SK-N-SH treated with all-trans-retinoic acid at 6 μM for 48 hours (cell line): ENCODE measurements around the gene CBLN1.

Experiments used
- ATAC-seq: fragments of 200-7000 bp; cut with Tn5 transposase; 3 replicates; pipeline ENCODE4 v1.9.1; 2020; ENCODE audit warnings: mild to moderate bottlenecking, moderate library complexity
- ARNTL ChIP-seq: fragments of 450-650 bp; formaldehyde crosslinking; IDR thresholded peaks from 2 replicates; pipeline ENCODE4 v1.5.0; 2020; ENCODE audit warnings: low read depth, mild to moderate bottlenecking, moderate library complexity, borderline replicate concordance
- BACH2 ChIP-seq: fragments of 250-450 bp; sonication (Bioruptor Pico); IDR thresholded peaks from 2 replicates; pipeline ENCODE4 v1.9.0; 2021; ENCODE audit warnings: mild to moderate bottlenecking, borderline replicate concordance
- CSRNP3 ChIP-seq: fragments of 250-450 bp; sonication (Bioruptor Pico); IDR thresholded peaks from 2 replicates; pipeline ENCODE4 v1.5.1; 2021; ENCODE audit warnings: mild to moderate bottlenecking, moderate library complexity
- ESRRG ChIP-seq: fragments of 250-450 bp; sonication (Bioruptor Pico); IDR thresholded peaks from 2 replicates; pipeline ENCODE4 v1.6.1; 2021; ENCODE audit warnings: mild to moderate bottlenecking
- GLIS3 ChIP-seq: fragments of 250-450 bp; sonication (Bioruptor Pico); IDR thresholded peaks from 2 replicates; pipeline ENCODE4 v1.5.0; 2020; ENCODE audit warnings: mild to moderate bottlenecking, moderate library complexity
- ISL1 ChIP-seq: fragments of 250-450 bp; sonication (Bioruptor Pico); IDR thresholded peaks from 2 replicates; pipeline ENCODE4 v2.1.2; 2022; ENCODE audit warnings: mild to moderate bottlenecking, moderate library complexity
- OSR1 ChIP-seq: fragments of 250-450 bp; sonication (Bioruptor Pico); IDR thresholded peaks from 2 replicates; pipeline ENCODE4 v1.8.0; 2022; ENCODE audit warnings: moderate library complexity, mild to moderate bottlenecking, inconsistent platforms
- POU6F1 ChIP-seq: fragments of 250-450 bp; sonication (Bioruptor Pico); IDR thresholded peaks from 2 replicates; pipeline ENCODE4 v1.8.0; 2021; ENCODE audit warnings: low read depth, mild to moderate bottlenecking, moderate library complexity, borderline replicate concordance
- PPARA ChIP-seq: fragments of 250-450 bp; sonication (Bioruptor Pico); IDR thresholded peaks from 2 replicates; pipeline ENCODE4 v1.5.0; 2020; ENCODE audit warnings: mild to moderate bottlenecking, borderline replicate concordance
- RARB ChIP-seq: fragments of 250-450 bp; sonication (Bioruptor Pico); IDR thresholded peaks from 2 replicates; pipeline ENCODE4 v1.8.0; 2021; ENCODE audit warnings: mild to moderate bottlenecking, moderate library complexity
- SNAI2 ChIP-seq: fragments of 250-450 bp; sonication (Bioruptor Pico); IDR thresholded peaks from 2 replicates; pipeline ENCODE4 v1.5.0; 2020; ENCODE audit warnings: mild to moderate bottlenecking, moderate library complexity
- TCF4 ChIP-seq: fragments of 250-450 bp; sonication (Bioruptor Pico); IDR thresholded peaks from 2 replicates; pipeline ENCODE4 v1.8.0; 2021; ENCODE audit warnings: mild to moderate bottlenecking, moderate library complexity, borderline replicate concordance
- TOX ChIP-seq: fragments of 250-450 bp; sonication (Bioruptor Pico); IDR thresholded peaks from 2 replicates; pipeline ENCODE4 v1.8.0; 2021; ENCODE audit warnings: mild to moderate bottlenecking, moderate library complexity, borderline replicate concordance
- TSHZ2 ChIP-seq: fragments of 250-450 bp; sonication (Bioruptor Pico); IDR thresholded peaks from 2 replicates; pipeline ENCODE4 v1.5.0; 2020; ENCODE audit warnings: mild to moderate bottlenecking, moderate library complexity
- ZC3H10 ChIP-seq: fragments of 250-450 bp; sonication (Bioruptor Pico); IDR thresholded peaks from 2 replicates; pipeline ENCODE4 v1.5.1; 2021; ENCODE audit warnings: mild to moderate bottlenecking, moderate library complexity
- ZFP3 ChIP-seq: fragments of 250-450 bp; sonication (Bioruptor Pico); IDR thresholded peaks from 2 replicates; pipeline ENCODE4 v1.5.0; 2020; ENCODE audit warnings: mild to moderate bottlenecking, moderate library complexity
- ZFP30 ChIP-seq: fragments of 450-650 bp; formaldehyde crosslinking; IDR thresholded peaks from 2 replicates; pipeline ENCODE4 v1.5.0; 2022; ENCODE audit warnings: mild to moderate bottlenecking, moderate library complexity
- ZNF565 ChIP-seq: fragments of 450-650 bp; formaldehyde crosslinking; conservative IDR thresholded peaks from 2 replicates; pipeline ENCODE4 v1.5.0; 2020; ENCODE audit warnings: low read depth, mild to moderate bottlenecking, moderate library complexity
- ZNF70 ChIP-seq: fragments of 450-650 bp; formaldehyde crosslinking; IDR thresholded peaks from 2 replicates; pipeline ENCODE4 v1.5.0; 2020; ENCODE audit warnings: mild to moderate bottlenecking, moderate library complexity
- ZNF8 ChIP-seq: fragments of 450-650 bp; formaldehyde crosslinking; IDR thresholded peaks from 2 replicates; pipeline ENCODE4 v1.5.0; 2020; ENCODE audit warnings: mild to moderate bottlenecking, moderate library complexity
- TF ChIP-seq, protein P1 (sequence below): fragments of 250-450 bp; sonication (Bioruptor Pico); IDR thresholded peaks from 2 replicates; pipeline ENCODE4 v1.8.0; 2020; ENCODE audit warnings: mild to moderate bottlenecking, moderate library complexity, borderline replicate concordance
- TF ChIP-seq, protein P2 (sequence below): fragments of 250-450 bp; sonication (Bioruptor Pico); IDR thresholded peaks from 2 replicates; pipeline ENCODE4 v1.5.1; 2020; ENCODE audit warnings: low read depth, mild to moderate bottlenecking, moderate library complexity

CBLN1 gene

GRCh38 chr16:49274591-49274990, 7.0 kb downstream of the CBLN1 start:
- no peak for ATAC-seq

DNA sequence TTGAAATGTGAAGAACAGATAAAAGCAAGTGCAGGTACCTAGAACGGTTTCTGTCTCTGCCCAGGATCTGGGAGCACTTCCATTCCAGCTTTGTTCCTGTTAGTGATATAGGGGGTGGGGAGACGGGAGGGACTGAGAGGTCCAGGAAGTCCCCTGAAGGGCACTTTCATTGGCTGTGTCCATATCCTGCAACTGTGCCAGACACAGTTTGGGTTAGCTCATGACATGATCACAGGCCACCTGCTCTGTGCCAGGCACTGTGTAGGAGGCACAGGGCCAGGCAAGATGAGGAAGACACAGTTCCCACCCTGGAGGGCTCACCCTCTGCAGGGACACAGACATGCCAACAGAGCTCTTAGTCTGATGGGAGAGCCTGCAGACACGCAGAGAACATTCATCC, 7.9 kb downstream of the CBLN1 start:
- ATAC-seq = no peak
- TF ChIP-seq ARNTL (CRISPR knock-in tag) (no peak), OSR1 (CRISPR knock-in tag) (no peak), ZNF565 (CRISPR knock-in tag) (no peak), TOX (no peak), RARB (CRISPR knock-in tag) (no peak), ZC3H10 (no peak), GLIS3 (CRISPR knock-in tag) (no peak), ZNF70 (CRISPR knock-in tag) (no peak), TCF4 (CRISPR knock-in tag) (no peak), BACH2 (CRISPR knock-in tag) (no peak)

More at GRCh38 chr16:49274591-49274990, 7.0 kb downstream of the CBLN1 start:
- TF ChIP-seq, protein P1, sequence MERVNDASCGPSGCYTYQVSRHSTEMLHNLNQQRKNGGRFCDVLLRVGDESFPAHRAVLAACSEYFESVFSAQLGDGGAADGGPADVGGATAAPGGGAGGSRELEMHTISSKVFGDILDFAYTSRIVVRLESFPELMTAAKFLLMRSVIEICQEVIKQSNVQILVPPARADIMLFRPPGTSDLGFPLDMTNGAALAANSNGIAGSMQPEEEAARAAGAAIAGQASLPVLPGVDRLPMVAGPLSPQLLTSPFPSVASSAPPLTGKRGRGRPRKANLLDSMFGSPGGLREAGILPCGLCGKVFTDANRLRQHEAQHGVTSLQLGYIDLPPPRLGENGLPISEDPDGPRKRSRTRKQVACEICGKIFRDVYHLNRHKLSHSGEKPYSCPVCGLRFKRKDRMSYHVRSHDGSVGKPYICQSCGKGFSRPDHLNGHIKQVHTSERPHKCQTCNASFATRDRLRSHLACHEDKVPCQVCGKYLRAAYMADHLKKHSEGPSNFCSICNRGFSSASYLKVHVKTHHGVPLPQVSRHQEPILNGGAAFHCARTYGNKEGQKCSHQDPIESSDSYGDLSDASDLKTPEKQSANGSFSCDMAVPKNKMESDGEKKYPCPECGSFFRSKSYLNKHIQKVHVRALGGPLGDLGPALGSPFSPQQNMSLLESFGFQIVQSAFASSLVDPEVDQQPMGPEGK = no peak
- TF ChIP-seq PPARA (CRISPR knock-in tag) (no peak), BACH2 (CRISPR knock-in tag) (no peak), ZNF565 (CRISPR knock-in tag) (no peak), ZFP3 (no peak)

DNA sequence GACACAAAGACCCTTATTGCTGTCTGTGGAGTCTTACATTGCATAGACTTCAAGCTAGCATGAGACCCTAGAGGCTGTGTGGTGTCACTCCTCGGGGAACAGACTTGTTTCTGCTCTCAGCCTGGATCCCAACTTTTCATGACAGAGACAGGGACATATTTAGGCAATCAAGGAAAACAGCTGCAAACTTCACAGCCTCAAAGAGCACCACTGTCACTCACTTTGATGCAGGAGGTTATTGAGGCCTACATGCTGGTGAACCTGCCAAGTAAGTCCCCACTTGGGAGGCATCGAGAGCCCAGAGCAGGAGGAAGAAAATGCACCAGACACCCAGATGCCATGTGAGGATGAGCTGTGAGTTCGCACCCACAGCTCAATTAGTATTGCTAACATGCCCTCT, 10.3 kb downstream of the CBLN1 start:
- TF ChIP-seq ISL1 (CRISPR knock-in tag) (no peak), TOX (no peak), ZFP30 (CRISPR knock-in tag) (no peak), PPARA (CRISPR knock-in tag) (no peak), CSRNP3 (no peak), ZNF8 (CRISPR knock-in tag) (no peak), ARNTL (CRISPR knock-in tag) (no peak), POU6F1 (CRISPR knock-in tag) (no peak), ZNF565 (CRISPR knock-in tag) (no peak), ZNF70 (CRISPR knock-in tag) (no peak), RARB (CRISPR knock-in tag) (no peak), ZFP3 (no peak), TSHZ2 (CRISPR knock-in tag) (no peak), ESRRG (CRISPR knock-in tag) (no peak), SNAI2 (CRISPR knock-in tag) (no peak), GLIS3 (CRISPR knock-in tag) (no peak)
- TF ChIP-seq, protein P2, sequence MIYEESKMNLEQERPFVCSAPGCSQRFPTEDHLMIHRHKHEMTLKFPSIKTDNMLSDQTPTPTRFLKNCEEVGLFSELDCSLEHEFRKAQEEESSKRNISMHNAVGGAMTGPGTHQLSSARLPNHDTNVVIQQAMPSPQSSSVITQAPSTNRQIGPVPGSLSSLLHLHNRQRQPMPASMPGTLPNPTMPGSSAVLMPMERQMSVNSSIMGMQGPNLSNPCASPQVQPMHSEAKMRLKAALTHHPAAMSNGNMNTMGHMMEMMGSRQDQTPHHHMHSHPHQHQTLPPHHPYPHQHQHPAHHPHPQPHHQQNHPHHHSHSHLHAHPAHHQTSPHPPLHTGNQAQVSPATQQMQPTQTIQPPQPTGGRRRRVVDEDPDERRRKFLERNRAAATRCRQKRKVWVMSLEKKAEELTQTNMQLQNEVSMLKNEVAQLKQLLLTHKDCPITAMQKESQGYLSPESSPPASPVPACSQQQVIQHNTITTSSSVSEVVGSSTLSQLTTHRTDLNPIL (CRISPR knock-in tag) = no peak
- TF ChIP-seq, protein P1 = no peak
- no peak for ATAC-seq
